H1 (cell line): Measurements from ENCODE around the gene DCK.

Experiments used
- CHD2 ChIP-seq: IDR thresholded peaks from 2 replicates; pipeline ENCODE4 v1.6.1; 2012; ENCODE audit warnings: low read length, improper control_type of control experiment
- CTBP2 ChIP-seq: IDR thresholded peaks from 2 replicates; pipeline ENCODE4 v1.7.0; 2011; ENCODE audit warnings: borderline replicate concordance, mild to moderate bottlenecking, moderate library complexity, mixed read lengths, low read length; ENCODE audit not compliant: insufficient read depth, insufficient read length
- CTCF ChIP-seq, 3 experiments: IDR thresholded peaks; 1 replicate in 2 of 3; 2 replicates in 1 of 3; pipeline versions ENCODE4 v1.5.1 to v1.6.1; 2011; ENCODE audit warnings: low read length in 3 of 3, mild to moderate bottlenecking in 3 of 3, inconsistent platforms in 2 of 3, low read depth in 1 of 3, moderate library complexity in 1 of 3; ENCODE audit not compliant: insufficient read depth in 1 of 3; ENCODE audit errors: control extremely low read depth in 1 of 3
- EZH2 ChIP-seq: fragments of 200-600 bp; sonication (generic); IDR thresholded peaks from 2 replicates; pipeline ENCODE4 v1.7.1; 2012; ENCODE audit warnings: low read depth, mild to moderate bottlenecking, moderate library complexity, low read length, inconsistent platforms; ENCODE audit not compliant: severe bottlenecking
- MAFK ChIP-seq: IDR thresholded peaks from 2 replicates; pipeline ENCODE4 v1.6.1; 2012; ENCODE audit warnings: low read depth, mild to moderate bottlenecking, improper control_type of control experiment, low read length
- SP1 ChIP-seq: IDR thresholded peaks from 2 replicates; pipeline ENCODE4 v1.6.1; 2011; ENCODE audit warnings: low read depth, low read length
- SP4 ChIP-seq: IDR thresholded peaks from 2 replicates; pipeline ENCODE4 v1.6.1; 2012; ENCODE audit warnings: low read length, inconsistent platforms

GRCh38 chr4:71020611-71021010, 27.2 kb downstream of the DCK start:
- TF ChIP-seq SP4 (no peak), CTBP2 (no peak), CTCF (IDR thresholded peaks at IDR 0.05; ENCODE audit: control extremely low read depth in 1 of 3, insufficient read depth in 1 of 3, low read depth in 1 of 3, low read length in 3 of 3) (no peak), EZH2 (no peak), CHD2 (no peak), SP1 (no peak), MAFK (no peak)
